Measurements from ENCODE around the gene SARNP.

GRCh38 chr12:55845785-55846496 lies 28.4 kb upstream of the SARNP start:
- TF ChIP-seq CTCF (IDR thresholded peaks at IDR 0.05) (no peak), POLR2A (IDR thresholded peaks at IDR 0.05) (no peak)
